A549 treated with ZK216348 at 1 μM for 4 hours (cell line): ENCODE measurements around the gene SLC41A1. TPM values are rescaled to one million over a fixed set of nuclear protein-coding genes. Genes with fewer than 3 reads are reported as not detected.

Source experiments
- total RNA-seq: library from RNA; stranded (reverse); fragments of 200-300 nt; extraction: Qiagen RNA extraction; gene quantifications from 5 replicates; pipeline ENCODE4 v1.2.3, GENCODE V29; 2022; ENCODE audit warnings: low read depth

Gene SLC41A1
- total RNA-seq = 20.5 to 23.8 TPM (median 23.2 TPM) in 5 replicates

DNA sequence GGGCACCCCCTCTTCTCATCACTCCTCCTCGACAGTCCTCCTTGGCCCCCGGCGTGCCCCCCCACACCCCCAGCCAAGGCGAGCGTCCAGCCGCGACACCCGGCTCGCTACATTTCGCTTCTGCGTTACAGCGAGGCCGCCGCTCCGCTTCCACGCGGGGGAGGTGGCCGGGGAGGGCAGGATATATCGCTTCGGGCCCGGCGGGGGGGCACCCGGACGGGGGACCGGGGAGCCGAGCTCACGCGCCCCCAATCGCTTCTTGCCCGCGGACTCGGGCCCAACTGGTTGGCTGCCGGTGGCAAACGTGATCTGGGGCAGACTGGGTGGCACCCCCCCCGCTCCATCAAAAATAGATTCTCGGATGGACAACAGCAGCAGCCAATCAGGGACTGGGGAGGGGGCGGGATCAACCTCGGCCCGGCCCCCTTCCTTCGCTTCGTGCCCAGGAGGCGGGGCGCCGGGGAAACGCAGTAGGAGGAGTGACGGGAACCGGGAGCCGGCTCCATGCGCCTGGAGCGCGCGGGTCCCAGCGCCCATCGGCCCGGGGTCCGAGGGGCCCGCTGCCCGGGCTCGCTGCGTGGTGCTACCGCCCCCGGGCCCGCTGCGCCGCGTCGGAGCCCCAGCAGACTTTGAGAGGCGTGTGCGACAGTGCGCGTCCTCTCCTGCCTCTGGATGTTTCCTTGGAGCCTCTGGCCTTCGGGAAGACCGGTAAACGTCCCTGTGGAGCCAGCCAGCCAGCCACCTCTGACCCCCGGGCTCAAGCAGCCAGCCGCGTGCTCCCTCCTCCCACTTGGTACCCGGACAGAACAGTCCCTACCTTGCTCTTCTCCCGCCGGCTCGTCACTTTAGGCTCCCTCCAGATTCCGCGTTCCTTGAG is at the start of gene SLC41A1:
SLC41A1 (minus strand) TSS at position 321 of the 877 bp plus-strand sequence. CDS start 2,757 bp downstream, outside the sequence.

DNA sequence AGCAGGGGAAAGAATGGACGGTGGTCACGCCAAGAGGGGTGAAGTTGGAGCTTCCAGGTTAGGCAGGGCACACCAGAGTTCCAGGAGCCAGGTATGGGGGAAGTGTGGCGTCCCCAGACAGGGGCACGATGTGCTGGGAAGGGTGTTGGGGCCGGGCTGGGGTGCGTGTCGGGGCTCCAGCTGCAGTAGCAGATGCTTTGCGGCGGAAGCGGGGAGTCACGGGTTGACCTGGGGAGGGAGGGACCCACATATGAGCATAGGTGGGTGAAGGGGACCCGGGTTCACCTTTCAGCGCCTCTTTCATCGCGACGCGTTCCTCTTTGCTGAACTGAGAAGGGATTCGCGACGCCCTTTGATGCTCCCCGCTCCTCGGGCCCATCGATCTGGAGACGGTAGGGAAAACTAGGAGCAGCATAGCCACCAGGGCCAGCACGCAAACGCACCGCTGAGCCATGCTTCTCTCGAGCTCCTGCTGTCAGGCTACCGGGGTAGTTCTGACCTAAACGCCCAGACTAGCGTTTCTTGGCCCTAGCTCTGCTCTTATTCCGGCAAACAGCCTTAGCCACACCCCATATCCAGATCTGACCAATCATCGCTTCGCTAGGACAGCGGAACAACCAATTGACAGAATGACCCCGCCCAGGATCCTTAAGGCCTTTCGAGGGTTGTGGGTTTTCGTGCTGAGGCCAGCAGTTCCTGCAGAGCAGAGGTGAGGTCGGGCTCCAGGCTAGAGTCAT is 36.8 kb upstream of the SLC41A1 start, which contains the start of gene PM20D1:
PM20D1 (minus strand) TSS at position 514 of the 737 bp plus-strand sequence; CDS start at position 454, 60 bp downstream.

DNA sequence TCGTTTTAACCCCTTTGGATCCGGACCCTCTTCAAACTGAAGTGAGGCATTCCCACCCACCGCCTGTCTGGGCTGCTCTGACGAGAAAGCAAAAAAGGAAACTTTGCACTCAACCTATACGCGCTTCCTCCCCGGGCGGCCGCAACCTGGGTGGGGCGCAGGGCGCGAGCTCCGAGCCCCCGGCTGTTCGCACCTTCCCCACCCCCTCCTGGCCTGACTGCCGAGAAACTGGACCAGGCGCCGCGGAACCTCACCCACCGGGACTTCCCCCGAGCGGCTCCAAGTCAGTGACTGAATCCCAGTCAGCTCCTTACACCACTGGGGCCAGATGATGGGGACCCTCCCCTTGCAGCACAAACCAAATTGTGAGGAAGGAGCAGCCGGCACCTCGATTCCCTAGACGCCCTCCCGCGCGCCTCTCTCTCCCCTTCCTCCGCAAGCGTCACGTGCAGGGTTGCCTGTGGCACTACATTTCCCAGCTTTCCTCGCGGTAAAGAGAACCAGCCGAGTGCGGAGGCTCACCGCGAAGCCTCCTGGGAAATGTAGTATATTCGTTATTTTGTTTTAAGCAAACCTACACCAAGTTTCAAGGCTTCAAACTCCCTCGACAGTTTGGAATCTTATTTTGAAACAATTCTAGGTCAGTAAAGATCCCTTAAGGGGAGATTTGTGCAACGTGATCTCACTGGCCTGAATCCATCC is 37.8 kb downstream of the SLC41A1 start, which contains the start of gene RAB29:
RAB29 (minus strand) TSS at position 468 of the 702 bp plus-strand sequence. CDS start 526 bp downstream, outside the sequence.

DNA sequence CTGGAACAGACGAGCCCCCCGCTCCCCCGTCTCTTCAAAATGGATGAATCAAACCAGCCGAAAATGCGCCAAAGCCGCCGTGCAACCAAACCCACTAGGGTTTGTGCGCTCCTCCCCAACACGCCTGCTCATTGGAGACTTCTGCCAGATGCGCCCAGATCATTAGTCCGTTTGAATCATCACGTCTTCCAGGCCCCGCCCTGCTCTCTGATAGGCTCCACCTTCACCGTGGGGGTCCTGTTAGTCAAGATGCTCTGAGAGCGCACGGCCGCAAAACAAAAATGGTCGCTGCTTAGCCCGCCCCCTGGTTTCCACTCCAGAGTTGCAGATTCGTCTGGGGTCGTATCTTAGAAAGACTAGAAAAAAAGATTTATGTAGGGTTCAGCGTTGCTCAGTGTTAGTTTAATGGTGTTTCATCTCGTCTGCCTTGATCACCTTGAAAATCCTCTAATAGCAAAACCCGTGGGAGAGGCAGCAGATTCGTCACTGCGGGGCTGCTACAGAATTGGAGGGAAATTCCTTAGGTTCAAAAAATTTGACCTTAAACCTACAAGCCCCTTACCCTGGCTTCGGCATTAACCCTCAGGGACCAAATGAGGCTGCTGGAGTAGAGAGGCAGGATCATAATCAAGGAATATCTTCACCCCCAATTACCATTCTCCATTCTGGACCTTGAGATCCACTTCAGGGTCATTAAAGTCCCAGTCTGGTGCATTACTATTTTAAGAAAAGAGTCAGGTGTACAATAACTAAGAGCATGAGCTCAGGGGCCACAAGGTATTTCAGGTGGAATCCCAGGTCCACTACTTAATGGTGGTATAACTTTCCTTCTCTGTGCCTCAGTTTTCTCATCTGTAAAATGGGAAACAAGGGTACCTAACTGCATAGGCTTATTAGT is 62.6 kb downstream of the SLC41A1 start, which contains the start of gene NUCKS1:
NUCKS1 (minus strand) TSS at position 45 of the 898 bp plus-strand sequence. CDS start 209 bp downstream, outside the sequence.

Other genes starting within 250 kb of the SLC41A1 start
- 4.1 to 8.0 TPM (median 6.8 TPM) in 5 replicates for gene ELK4, start 181.2 kb downstream of the SLC41A1 start, total RNA-seq
- 3.8 to 6.7 TPM (median 6.2 TPM) in 5 replicates for gene SLC45A3, start 132.7 kb downstream of the SLC41A1 start, total RNA-seq
- 98.8 to 189 TPM (median 119 TPM) in 5 replicates for gene NUCKS1, start 63.0 kb downstream of the SLC41A1 start, total RNA-seq
- 9.8 to 11.7 TPM (median 10.6 TPM) in 5 replicates for gene RAB29, start 37.7 kb downstream of the SLC41A1 start, total RNA-seq
- not detected in 5 replicates for gene PM20D1, start 36.9 kb upstream of the SLC41A1 start, total RNA-seq
- gene SLC26A9, start 130.3 kb upstream of the SLC41A1 start, total RNA-seq = 0.08 to 0.34 TPM (median 0.09 TPM) in 5 replicates
- 1.0 to 1.8 TPM (median 1.3 TPM) in 5 replicates for gene RAB7B, start 190.2 kb upstream of the SLC41A1 start, total RNA-seq
- gene CTSE, start 210.7 kb upstream of the SLC41A1 start, total RNA-seq = not detected in 5 replicates
- gene RHEX, start 240.0 kb upstream of the SLC41A1 start, total RNA-seq = not detected in 5 replicates